Astrocyte of the cerebellum (primary cell): Measurements from ENCODE around the gene TARS2.

Source experiments
- DNase-seq: peaks from one replicate; pipeline ENCODE4 v3.0.0-alpha.2; 2011; ENCODE audit warnings: low read depth
- H3K4me3 ChIP-seq: 2 replicates; pipeline ENCODE4 v1.5.1; 2011; ENCODE audit warnings: mild to moderate bottlenecking, low read depth, low read length, moderate library complexity
- CTCF ChIP-seq: IDR thresholded peaks from 2 replicates; pipeline ENCODE4 v1.5.1; 2012; ENCODE audit warnings: low read length, low read depth, moderate library complexity, mild to moderate bottlenecking; ENCODE audit errors: missing control alignments
- in situ Hi-C: cut with HindIII; loops from 2 replicates; pipeline ENCODE4 v1.10.0; 2017; ENCODE audit warnings: low sequenced_read_pairs

Gene TARS2

DNA sequence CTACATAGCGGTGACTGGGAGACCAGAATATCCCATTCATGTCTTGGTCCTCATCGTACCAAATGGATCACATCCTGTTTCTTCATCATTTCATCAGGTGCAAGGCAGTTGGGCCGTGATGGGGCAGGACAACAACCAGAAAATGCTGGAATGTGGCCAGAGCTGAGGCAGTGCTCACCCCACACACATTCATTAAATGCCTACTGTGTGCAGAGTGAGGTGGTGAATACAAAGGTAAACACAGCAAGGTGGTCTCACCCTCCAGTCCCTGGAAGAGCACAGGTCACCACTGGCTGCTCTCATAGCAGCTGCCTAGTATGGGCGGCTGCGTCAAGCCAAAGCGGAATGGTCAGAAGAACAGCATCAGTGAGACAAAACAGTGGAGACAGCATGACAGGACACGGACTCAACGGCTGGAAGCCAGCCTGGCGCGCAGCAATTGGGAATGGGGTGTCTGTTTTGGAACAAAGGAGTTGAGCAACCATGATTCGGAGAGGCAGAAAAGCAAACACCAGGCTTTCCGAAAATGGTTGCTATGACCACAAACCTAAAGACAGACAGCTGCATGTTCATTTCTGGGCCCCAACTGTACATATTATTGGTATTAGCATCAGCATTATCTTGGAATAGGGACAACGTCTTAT, 56.4 kb downstream of the TARS2 start:
- DNase-seq, result no peak
- H3K4me3 ChIP-seq, result no peak overlapping the region
- TF ChIP-seq CTCF, result no peak
- in situ Hi-C loops, result no loop called here

- no peak for DNase-seq
- in situ Hi-C loops, result no loop called here
- no peak overlapping the region for H3K4me3 ChIP-seq
- no peak for TF ChIP-seq CTCF
These were observed 57.0 kb downstream of the TARS2 start for GRCh38 chr1:150544204-150544603.

DNA sequence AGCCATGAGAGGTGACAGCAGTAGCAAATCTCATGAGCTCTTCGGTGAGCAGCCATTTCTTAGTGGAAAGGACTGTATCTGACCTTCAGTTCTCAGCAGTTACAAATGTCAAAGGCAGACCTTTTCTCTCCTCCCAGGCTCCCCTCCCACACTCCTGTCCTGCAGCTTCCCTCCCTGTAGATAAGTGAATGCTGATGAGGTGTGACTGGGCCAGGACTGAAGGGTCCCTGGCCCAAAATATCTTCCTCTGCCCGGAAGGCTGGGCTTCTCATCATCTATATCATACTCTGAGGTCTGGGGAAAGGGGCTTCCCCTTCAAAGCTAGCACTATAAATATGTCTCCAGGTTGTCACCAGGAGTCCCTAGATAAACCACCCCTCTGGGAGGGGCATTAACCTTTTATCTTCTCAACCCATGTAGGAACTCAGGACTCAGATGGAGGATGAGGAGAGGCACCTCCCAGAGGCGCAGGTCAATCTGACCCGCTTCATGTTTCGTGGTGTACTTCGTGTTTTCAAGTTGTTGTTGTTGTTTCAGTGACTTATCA, 58.3 kb downstream of the TARS2 start:
- in situ Hi-C loops, result no loop called here
- H3K4me3 ChIP-seq, result no peak overlapping the region
- DNase-seq, result no peak
- no peak for TF ChIP-seq CTCF

DNA sequence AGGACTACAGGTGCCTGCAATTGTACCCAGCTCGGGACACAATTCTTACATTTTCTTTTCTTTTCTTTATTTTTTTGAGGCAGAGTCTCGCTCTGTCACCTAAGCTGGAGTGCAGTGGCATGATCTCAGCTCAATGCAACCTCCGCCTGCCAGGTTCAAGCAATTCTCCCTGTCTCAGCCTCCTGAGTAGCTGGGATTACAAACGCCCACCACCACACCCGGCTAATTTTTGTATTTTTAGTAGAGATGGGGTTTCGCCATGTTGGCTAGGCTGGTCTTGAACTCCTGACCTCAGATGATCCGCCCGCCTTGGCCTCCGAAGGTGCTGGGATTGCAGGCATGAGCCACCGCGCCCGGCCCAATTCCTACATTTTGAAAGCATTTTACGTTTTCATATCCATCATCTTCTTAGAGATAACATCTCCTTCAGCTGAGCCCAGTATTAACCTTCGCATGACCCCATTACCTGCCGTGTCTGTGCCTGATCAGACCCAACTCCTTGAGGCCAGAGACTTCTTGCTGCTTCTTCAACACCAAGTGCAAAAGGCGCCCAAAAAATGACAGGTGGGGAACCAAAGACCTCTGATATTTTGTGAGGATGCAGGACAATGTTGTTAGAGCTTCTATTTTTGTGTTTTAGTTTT, 59.2 kb downstream of the TARS2 start:
- DNase-seq, result no peak
- H3K4me3 ChIP-seq, result no peak overlapping the region
- in situ Hi-C loops, result no loop called here
- no peak for TF ChIP-seq CTCF

GRCh38 chr1:150548324-150548631, 61.1 kb downstream of the TARS2 start:
- DNase-seq, result no peak
- no peak for TF ChIP-seq CTCF
- in situ Hi-C loops, result no loop called here
- H3K4me3 ChIP-seq, result peak overlapping the region; percentile 49

DNA sequence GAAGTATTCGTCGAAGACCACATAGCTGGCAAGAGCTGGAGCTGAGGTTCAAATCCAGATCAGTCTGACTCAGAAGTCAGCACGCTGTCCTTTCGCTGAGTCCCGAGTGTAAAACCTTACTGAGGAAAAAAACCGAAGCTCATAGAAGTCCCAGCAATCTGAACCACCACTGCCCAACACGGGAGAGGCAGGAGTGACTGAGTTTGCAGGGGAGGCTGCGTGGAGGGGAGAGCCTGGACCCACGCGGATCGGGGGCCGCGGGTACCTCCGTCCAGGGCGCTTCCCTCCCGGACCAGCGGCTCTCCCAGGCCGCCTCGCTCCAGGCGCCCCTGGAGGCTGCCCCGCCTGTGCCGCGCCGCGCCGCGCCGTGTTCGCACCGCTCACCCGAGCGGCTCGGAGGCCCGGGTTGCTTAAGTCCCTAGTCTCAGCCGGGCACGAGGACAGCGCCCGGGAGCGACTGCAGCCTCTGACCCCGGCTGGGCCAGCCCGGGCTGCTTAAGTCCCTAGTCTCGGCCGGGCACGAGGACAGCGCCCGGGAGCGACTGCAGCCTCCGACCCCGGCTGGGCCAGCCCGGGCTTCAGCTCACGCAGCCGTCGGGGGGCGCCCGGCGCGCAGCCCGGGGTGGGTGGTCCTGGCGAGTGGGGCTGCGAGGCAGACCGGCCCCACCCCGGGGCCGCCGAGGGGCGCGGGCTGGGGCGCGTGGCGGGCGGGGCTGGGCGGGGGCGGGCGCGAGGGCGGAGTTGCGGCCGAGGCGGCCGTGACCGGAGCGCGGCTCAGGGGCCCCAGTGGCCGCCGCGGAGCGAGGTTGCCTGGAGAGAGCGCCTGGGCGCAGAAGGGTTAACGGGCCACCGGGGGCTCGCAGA, 61.6 kb downstream of the TARS2 start, which contains the start of gene ADAMTSL4:
Gene ADAMTSL4, plus strand, starts transcription at position 777 of the 864 bp plus-strand sequence. CDS start 2,881 bp downstream, outside the sequence.
- no peak for DNase-seq
- H3K4me3 ChIP-seq, result peak within 1 kb of the TSS; percentile 49
- peak; percentile 14 for TF ChIP-seq CTCF
- in situ Hi-C loops, result no loop called here
